Measurements from ENCODE around the gene OVCA2. TPM values are rescaled to one million over a fixed set of nuclear protein-coding genes. Genes with fewer than 3 reads are reported as not detected.

The OVCA2 gene
- total and polyA plus RNA-seq, 2 donors (not counting 3 experiments of a cell fraction or from before 2014, with no cell fraction given): 41.3 to 84.2 TPM

GRCh38 chr17:2060385-2060658 lies 18.5 kb downstream of the OVCA2 start:
- BruUV-seq (replicated peaks): no TSS peak
- no peak overlapping the region for H3K27ac ChIP-seq (ENCODE audit: insufficient read depth, low read depth, low read length)
- ChIA-PET POLR2A (no interaction called here), CTCF (interaction anchor here (1.5 to 17.2 kb wide), 2 partner anchors 31 to 185 kb away, joined by 3 to 455 read pairs; no protein-coding TSS in a partner anchor)
- TF ChIP-seq FOS (IDR thresholded peaks at IDR 0.05; ENCODE audit: borderline replicate concordance, insufficient read depth, low read length) (no peak), MYC (IDR thresholded peaks at IDR 0.05; ENCODE audit: low read depth, low read length) (no peak)
- H3K79me2 ChIP-seq (ENCODE audit: control insufficient read depth, insufficient read depth, low read length): peaks cover 27% of the 10 kb centered on the region
- dilution Hi-C loops (cut with MboI; ENCODE audit: extremely low pct_ligation_motif_present, low sequenced_read_pairs) (no loop called here), intact Hi-C loops (cut with micrococcal nuclease) (no loop called here)
- H2AFZ ChIP-seq (ENCODE audit: low read depth, low read length): no peak overlapping the region
- FAIRE-seq (no peak), DNase-seq (ENCODE audit: low read depth, low spot score) (no peak)
- peaks cover 21% of the 10 kb centered on the region for H3K4me1 ChIP-seq (ENCODE audit: control insufficient read depth, extremely low read depth, insufficient read depth, low read length)
- H3K4me3 ChIP-seq (replicated peaks in 1 of 3; ENCODE audit: insufficient read depth in 1 of 3, low read depth in 1 of 3, low read length in 3 of 3): no peak overlapping the region
- H3K27me3 ChIP-seq (ENCODE audit: control insufficient read depth in 2 of 2, insufficient read depth in 2 of 2, low read length in 2 of 2): no peaks in the 10 kb centered on the region
- H4K20me1 ChIP-seq (replicated peaks; ENCODE audit: control insufficient read depth, extremely low read depth, insufficient read depth, low read length): no peaks in the 10 kb centered on the region
- no peaks in the 10 kb centered on the region for H3K9me3 ChIP-seq (replicated peaks; ENCODE audit: control insufficient read depth, insufficient read depth, low read length)
- H3K9me1 ChIP-seq (replicated peaks; ENCODE audit: control insufficient read depth, extremely low read depth, insufficient read depth, low read length): no peaks in the 10 kb centered on the region
- H3K9ac ChIP-seq (replicated peaks; ENCODE audit: extremely low read depth, insufficient read depth, low read length): no peak overlapping the region
- peaks cover 3 to 13% of the 10 kb centered on the region in 2 experiments for H3K36me3 ChIP-seq (ENCODE audit: control insufficient read depth in 2 of 2, extremely low read depth in 1 of 2, insufficient read depth in 2 of 2, low read length in 2 of 2)
- no peak overlapping the region for H3K4me2 ChIP-seq (ENCODE audit: insufficient read depth, low read length)

GRCh38 chr17:2060681-2061440 lies 19.0 kb downstream of the OVCA2 start:
- dilution Hi-C loops (cut with MboI; ENCODE audit: extremely low pct_ligation_motif_present, low sequenced_read_pairs) (no loop called here), intact Hi-C loops (cut with micrococcal nuclease) (no loop called here)
- H3K36me3 ChIP-seq (ENCODE audit: control insufficient read depth in 2 of 2, extremely low read depth in 1 of 2, insufficient read depth in 2 of 2, low read length in 2 of 2): peaks cover 3 to 13% of the 10 kb centered on the region in 2 experiments
- no peak for TF ChIP-seq MYC (IDR thresholded peaks at IDR 0.05; ENCODE audit: low read depth, low read length)
- no peak for TF ChIP-seq MAX (IDR thresholded peaks at IDR 0.05; ENCODE audit: insufficient read depth, insufficient read length)
- TF ChIP-seq GATA2 (IDR thresholded peaks at IDR 0.05; ENCODE audit: insufficient read depth, insufficient read length, low read depth, low read length): no peak
- TF ChIP-seq, protein P1, sequence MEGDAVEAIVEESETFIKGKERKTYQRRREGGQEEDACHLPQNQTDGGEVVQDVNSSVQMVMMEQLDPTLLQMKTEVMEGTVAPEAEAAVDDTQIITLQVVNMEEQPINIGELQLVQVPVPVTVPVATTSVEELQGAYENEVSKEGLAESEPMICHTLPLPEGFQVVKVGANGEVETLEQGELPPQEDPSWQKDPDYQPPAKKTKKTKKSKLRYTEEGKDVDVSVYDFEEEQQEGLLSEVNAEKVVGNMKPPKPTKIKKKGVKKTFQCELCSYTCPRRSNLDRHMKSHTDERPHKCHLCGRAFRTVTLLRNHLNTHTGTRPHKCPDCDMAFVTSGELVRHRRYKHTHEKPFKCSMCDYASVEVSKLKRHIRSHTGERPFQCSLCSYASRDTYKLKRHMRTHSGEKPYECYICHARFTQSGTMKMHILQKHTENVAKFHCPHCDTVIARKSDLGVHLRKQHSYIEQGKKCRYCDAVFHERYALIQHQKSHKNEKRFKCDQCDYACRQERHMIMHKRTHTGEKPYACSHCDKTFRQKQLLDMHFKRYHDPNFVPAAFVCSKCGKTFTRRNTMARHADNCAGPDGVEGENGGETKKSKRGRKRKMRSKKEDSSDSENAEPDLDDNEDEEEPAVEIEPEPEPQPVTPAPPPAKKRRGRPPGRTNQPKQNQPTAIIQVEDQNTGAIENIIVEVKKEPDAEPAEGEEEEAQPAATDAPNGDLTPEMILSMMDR (IDR thresholded peaks at IDR 0.05; ENCODE audit: extremely low read depth in 1 of 2, insufficient read depth in 1 of 2, low read depth in 1 of 2, low read length in 2 of 2): no peak
- TF ChIP-seq POLR2AphosphoS5 (IDR thresholded peaks at IDR 0.05; ENCODE audit: insufficient read depth, low read depth, low read length): peak; percentile 11
- no peak for TF ChIP-seq FOS (IDR thresholded peaks at IDR 0.05; ENCODE audit: borderline replicate concordance, insufficient read depth, low read length)
- TF ChIP-seq EZH2 (IDR thresholded peaks at IDR 0.05; ENCODE audit: borderline replicate concordance, low read depth, low read length, severe bottlenecking): no peak
- TF ChIP-seq JUN (IDR thresholded peaks at IDR 0.05; ENCODE audit: borderline replicate concordance, insufficient read depth, insufficient read length, low read depth): no peak
- peak; percentile 10 for TF ChIP-seq POLR2A (IDR thresholded peaks at IDR 0.05; ENCODE audit: low read depth, low read length)
- no peaks in the 10 kb centered on the region for H4K20me1 ChIP-seq (replicated peaks; ENCODE audit: control insufficient read depth, extremely low read depth, insufficient read depth, low read length)
- CTCF ChIA-PET: interaction anchor here (1.5 to 17.2 kb wide), 2 partner anchors 30 to 184 kb away, joined by 3 to 455 read pairs; no protein-coding TSS in a partner anchor
- H3K4me1 ChIP-seq (ENCODE audit: control insufficient read depth, extremely low read depth, insufficient read depth, low read length): peaks cover 23% of the 10 kb centered on the region
- H3K27me3 ChIP-seq (ENCODE audit: control insufficient read depth in 2 of 2, insufficient read depth in 2 of 2, low read length in 2 of 2): no peaks in the 10 kb centered on the region
- POLR2A ChIA-PET: no interaction called here
- no peak overlapping the region for H3K4me2 ChIP-seq (ENCODE audit: insufficient read depth, low read length)
- H3K27ac ChIP-seq (ENCODE audit: insufficient read depth, low read depth, low read length): no peak overlapping the region
- H2AFZ ChIP-seq (ENCODE audit: low read depth, low read length): no peak overlapping the region
- DNase-seq (ENCODE audit: low read depth, low spot score) (no peak), FAIRE-seq (no peak)
- BruUV-seq (replicated peaks): no TSS peak
- H3K9me1 ChIP-seq (replicated peaks; ENCODE audit: control insufficient read depth, extremely low read depth, insufficient read depth, low read length): no peaks in the 10 kb centered on the region
- peaks cover 27% of the 10 kb centered on the region for H3K79me2 ChIP-seq (ENCODE audit: control insufficient read depth, insufficient read depth, low read length)
- no peak overlapping the region for H3K9ac ChIP-seq (replicated peaks; ENCODE audit: extremely low read depth, insufficient read depth, low read length)
- no peak overlapping the region for H3K4me3 ChIP-seq (replicated peaks in 1 of 3; ENCODE audit: insufficient read depth in 1 of 3, low read depth in 1 of 3, low read length in 3 of 3)
- no peaks in the 10 kb centered on the region for H3K9me3 ChIP-seq (replicated peaks; ENCODE audit: control insufficient read depth, insufficient read depth, low read length)

Measured in endothelial cell of umbilical vein (primary cell).